Measurements from ENCODE around the gene EVI5. TPM values are rescaled to one million over a fixed set of nuclear protein-coding genes. Genes with fewer than 3 reads are reported as not detected.

Gene EVI5
- total RNA-seq, 1 experiment from 2014 or later: 11.4 TPM

- no peak for TF ChIP-seq AFF4 (CRISPR knock-in tag; IDR thresholded peaks at IDR 0.05; ENCODE audit: borderline replicate concordance)
- no peak for TF ChIP-seq CBFB (CRISPR knock-in tag; IDR thresholded peaks at IDR 0.05; ENCODE audit: low read depth)
- no peak for TF ChIP-seq AR (CRISPR knock-in tag; IDR thresholded peaks at IDR 0.05)
- no peak for TF ChIP-seq SMAD3 (CRISPR knock-in tag; IDR thresholded peaks at IDR 0.05; ENCODE audit: borderline replicate concordance)
- TF ChIP-seq E2F1 (CRISPR knock-in tag; IDR thresholded peaks at IDR 0.05): no peak
- TF ChIP-seq ATF3 (CRISPR knock-in tag; conservative IDR thresholded peaks at IDR 0.05): no peak
- no peak for TF ChIP-seq NR2C2 (CRISPR knock-in tag; IDR thresholded peaks at IDR 0.05)
These were observed 228.6 kb downstream of the EVI5 start (continued) for GRCh38 chr1:92556350-92556749.

- H3K4me1 Mint-ChIP-seq: no peaks in the 10 kb centered on the region
- no peak overlapping the region for H3K4me3 Mint-ChIP-seq
- CTCF ChIA-PET: no interaction called here
- peaks cover 5% of the 10 kb centered on the region; the same call in 1 of the 2 replicates for H3K9me3 Mint-ChIP-seq
- ATAC-seq: no peak
- no peak overlapping the region for H3K27ac Mint-ChIP-seq
- no peak for DNase-seq (ENCODE audit: low spot score)
- POLR2A ChIA-PET: no interaction called here
- no peaks in the 10 kb centered on the region; the same call in 1 of the 2 replicates for H3K36me3 Mint-ChIP-seq
- no peaks in the 10 kb centered on the region for H3K27me3 Mint-ChIP-seq (ENCODE audit: low read depth)
- TF ChIP-seq SOX15 (CRISPR knock-in tag; IDR thresholded peaks at IDR 0.05): no peak
- no peak for TF ChIP-seq ZNF416 (CRISPR knock-in tag; IDR thresholded peaks at IDR 0.05)
- no peak for TF ChIP-seq FOXP4 (CRISPR knock-in tag; IDR thresholded peaks at IDR 0.05)
- no peak for TF ChIP-seq OVOL2 (CRISPR knock-in tag; IDR thresholded peaks at IDR 0.05; ENCODE audit: borderline replicate concordance)
- no peak for TF ChIP-seq TP53 (CRISPR knock-in tag; IDR thresholded peaks at IDR 0.05)
- TF ChIP-seq MAX (CRISPR knock-in tag; IDR thresholded peaks at IDR 0.05): no peak
- TF ChIP-seq CREB1 (CRISPR knock-in tag; IDR thresholded peaks at IDR 0.05): no peak
- no peak for TF ChIP-seq ERG (CRISPR knock-in tag; IDR thresholded peaks at IDR 0.05)
- no peak for TF ChIP-seq ZNF423 (CRISPR knock-in tag; IDR thresholded peaks at IDR 0.05)
- TF ChIP-seq TEAD1 (CRISPR knock-in tag; IDR thresholded peaks at IDR 0.05): no peak
- no peak for TF ChIP-seq AR (CRISPR knock-in tag; IDR thresholded peaks at IDR 0.05)
- no peak for TF ChIP-seq NFYB (CRISPR knock-in tag; conservative IDR thresholded peaks at IDR 0.05; ENCODE audit: low read depth)
These were observed 230.7 kb downstream of the EVI5 start for GRCh38 chr1:92554216-92554615.
